H9 (cell line): Measurements from ENCODE around the gene GGCT. TPM values are rescaled to one million over a fixed set of nuclear protein-coding genes. Genes with fewer than 3 reads are reported as not detected.

ENCODE experiments used
- DNase-seq: peaks from one replicate; pipeline ENCODE4 v3.0.0-alpha.2; 2017
- H2AFZ ChIP-seq: one replicate; pipeline ENCODE4 v1.6.1; 2013; ENCODE audit warnings: mild to moderate bottlenecking, low read length, control low read depth, moderate library complexity
- H2AK5ac ChIP-seq: 2 replicates; pipeline ENCODE4 v1.6.1; 2013; ENCODE audit warnings: low read length, control low read depth, mixed read lengths; ENCODE audit not compliant: insufficient read length
- H2BK120ac ChIP-seq: one replicate; pipeline ENCODE4 v1.6.1; 2013; ENCODE audit warnings: low read depth, mild to moderate bottlenecking, low read length, control low read depth, inconsistent platforms; ENCODE audit not compliant: poor library complexity, severe bottlenecking
- H2BK12ac ChIP-seq: 2 replicates; pipeline ENCODE4 v1.6.1; 2013; ENCODE audit warnings: low read length, control low read depth, mixed read lengths, low read depth; ENCODE audit not compliant: insufficient read length
- H2BK15ac ChIP-seq: 2 replicates; pipeline ENCODE4 v1.6.1; 2013; ENCODE audit warnings: low read depth, low read length, control low read depth
- H2BK20ac ChIP-seq: one replicate; pipeline ENCODE4 v1.6.1; 2013; ENCODE audit warnings: low read depth, mild to moderate bottlenecking, low read length, control low read depth, inconsistent platforms; ENCODE audit not compliant: poor library complexity, severe bottlenecking
- H2BK5ac ChIP-seq: 2 replicates; pipeline ENCODE4 v1.6.1; 2013; ENCODE audit warnings: low read length, control low read depth, mixed read lengths; ENCODE audit not compliant: insufficient read length
- H3K14ac ChIP-seq: 2 replicates; pipeline ENCODE4 v1.6.1; 2013; ENCODE audit warnings: low read length, control low read depth; ENCODE audit not compliant: insufficient read depth
- H3K18ac ChIP-seq: 2 replicates; pipeline ENCODE4 v1.6.1; 2013; ENCODE audit warnings: low read depth, mild to moderate bottlenecking, mixed read lengths, low read length, control low read depth; ENCODE audit not compliant: insufficient read length
- H3K23ac ChIP-seq: 2 replicates; pipeline ENCODE4 v1.6.1; 2013; ENCODE audit warnings: low read length, control low read depth, mixed read lengths, low read depth; ENCODE audit not compliant: insufficient read length
- H3K23me2 ChIP-seq: 2 replicates; pipeline ENCODE4 v1.6.1; 2013; ENCODE audit warnings: low read depth, mild to moderate bottlenecking, mixed read lengths, low read length, control low read depth; ENCODE audit not compliant: insufficient read length, poor library complexity, severe bottlenecking
- H3K27ac ChIP-seq: 2 replicates; pipeline ENCODE4 v1.5.1; 2013; ENCODE audit warnings: low read length, control low read depth, mixed read lengths, low read depth; ENCODE audit not compliant: insufficient read length
- H3K27me3 ChIP-seq: 2 replicates; pipeline ENCODE4 v1.6.1; 2013; ENCODE audit warnings: low read length, control low read depth, inconsistent platforms; ENCODE audit not compliant: insufficient read depth
- H3K4ac ChIP-seq: 2 replicates; pipeline ENCODE4 v1.6.1; 2013; ENCODE audit warnings: low read depth, mild to moderate bottlenecking, control low read depth, inconsistent platforms, low read length, moderate library complexity
- H3K4me1 ChIP-seq: 2 replicates; pipeline ENCODE4 v1.6.1; 2013; ENCODE audit warnings: low read length, control low read depth, inconsistent platforms; ENCODE audit not compliant: insufficient read depth
- H3K4me2 ChIP-seq: 2 replicates; pipeline ENCODE4 v1.6.1; 2013; ENCODE audit warnings: low read length, control low read depth, mixed read lengths; ENCODE audit not compliant: insufficient read length, insufficient read depth
- H3K56ac ChIP-seq: 2 replicates; pipeline ENCODE4 v1.6.1; 2013; ENCODE audit warnings: low read depth, mild to moderate bottlenecking, mixed read lengths, low read length, control low read depth; ENCODE audit not compliant: insufficient read length
- H3K79me1 ChIP-seq: 2 replicates; pipeline ENCODE4 v1.6.1; 2013; ENCODE audit warnings: low read depth, mild to moderate bottlenecking, moderate library complexity, low read length, control low read depth, inconsistent platforms; ENCODE audit not compliant: insufficient read depth, poor library complexity, severe bottlenecking
- H3K79me2 ChIP-seq: 2 replicates; pipeline ENCODE4 v1.6.1; 2013; ENCODE audit warnings: low read length, control low read depth, inconsistent platforms; ENCODE audit not compliant: insufficient read depth
- H3K9ac ChIP-seq: 2 replicates; pipeline ENCODE4 v1.6.1; 2013; ENCODE audit warnings: low read length, control low read depth, mixed read lengths; ENCODE audit not compliant: insufficient read length; ENCODE audit errors: extremely low read depth
- H3K9me3 ChIP-seq: one replicate; pipeline ENCODE4 v1.6.1; 2013; ENCODE audit warnings: low read depth, low read length, inconsistent platforms; ENCODE audit not compliant: control insufficient read depth
- H3T11ph ChIP-seq: one replicate; pipeline ENCODE4 v1.6.1; 2013; ENCODE audit warnings: mild to moderate bottlenecking, low read length, control low read depth, inconsistent platforms
- H4K20me1 ChIP-seq: one replicate; pipeline ENCODE4 v1.6.1; 2013; ENCODE audit not compliant: control insufficient read depth, insufficient read length, insufficient read depth
- H4K5ac ChIP-seq: 2 replicates; pipeline ENCODE4 v1.6.1; 2013; ENCODE audit warnings: low read depth, mild to moderate bottlenecking, mixed read lengths, low read length, control low read depth; ENCODE audit not compliant: insufficient read length
- H4K8ac ChIP-seq: replicated peaks from 2 replicates; pipeline ENCODE4 v1.6.1; 2013; ENCODE audit warnings: low read length, control low read depth, mixed read lengths, low read depth; ENCODE audit not compliant: insufficient read length
- H4K91ac ChIP-seq: 2 replicates; pipeline ENCODE4 v1.6.1; 2013; ENCODE audit warnings: low read depth, mild to moderate bottlenecking, moderate library complexity, mixed read lengths, low read length, control low read depth; ENCODE audit not compliant: insufficient read length
- H3K27ac Mint-ChIP-seq, 3 experiments: 2 replicates in 2 of 3; 3 replicates in 1 of 3; pipeline ENCODE4 v1.8.0; 2020 to 2021; ENCODE audit warnings: mixed read lengths in 3 of 3, mild to moderate bottlenecking in 1 of 3, moderate library complexity in 1 of 3
- H3K27me3 Mint-ChIP-seq: 2 replicates; pipeline ENCODE4 v1.8.0; 2021; ENCODE audit warnings: low read depth, mild to moderate bottlenecking, moderate library complexity, mixed read lengths
- H3K36me3 Mint-ChIP-seq, 3 experiments: 2 replicates in 2 of 3; 3 replicates in 1 of 3; pipeline ENCODE4 v1.8.0; 2020 to 2021; ENCODE audit warnings: low read depth in 3 of 3, mixed read lengths in 3 of 3; ENCODE audit not compliant: insufficient read depth in 1 of 3
- H3K4me1 Mint-ChIP-seq, 2 experiments: 2 replicates each; pipeline ENCODE4 v1.8.0; 2020; ENCODE audit warnings: mixed read lengths in 2 of 2
- H3K4me3 Mint-ChIP-seq, 2 experiments: 2 replicates in 1 of 2; 3 replicates in 1 of 2; pipeline ENCODE4 v1.8.0; 2020 to 2021; ENCODE audit warnings: mild to moderate bottlenecking in 2 of 2, mixed read lengths in 2 of 2, moderate library complexity in 1 of 2
- H3K9me3 Mint-ChIP-seq, 2 experiments: 2 replicates in 1 of 2; 3 replicates in 1 of 2; pipeline ENCODE4 v1.8.0; 2020; ENCODE audit warnings: mild to moderate bottlenecking in 2 of 2, mixed read lengths in 2 of 2, moderate library complexity in 1 of 2
- total RNA-seq: library from RNA; stranded (reverse); gene quantifications from 2 replicates; pipeline ENCODE4 v1.2.1, GENCODE V29; 2021
- TF ChIP-seq, protein P1 (sequence below): fragments of 200-600 bp; sonication (generic); conservative IDR thresholded peaks from 3 replicates; pipeline ENCODE4 v1.8.0; 2021; ENCODE audit warnings: antibody characterized with exemption, mild to moderate bottlenecking

Gene GGCT
- total RNA-seq, 1 experiment from 2014 or later: 84.9 TPM

DNA sequence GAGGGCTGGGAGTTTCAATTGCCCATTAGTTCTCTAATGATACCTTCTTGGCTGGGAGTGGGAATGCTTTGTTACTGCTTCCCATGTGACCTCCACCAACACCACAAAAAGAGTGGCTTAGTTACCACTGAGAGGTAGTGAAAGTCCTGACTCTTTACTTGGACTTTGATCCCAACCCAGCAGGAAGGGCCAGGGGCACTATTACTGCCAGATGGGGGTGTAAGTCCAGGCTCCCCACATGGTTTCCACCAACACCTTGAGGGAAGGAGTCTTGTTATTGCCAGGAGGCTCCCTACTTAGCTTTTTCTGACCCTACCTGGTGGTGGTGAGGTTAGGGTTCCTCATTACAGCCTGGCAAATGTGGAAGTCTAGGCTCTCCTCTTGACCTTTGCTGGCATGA lies 11.4 kb downstream of the GGCT start:
- no peak overlapping the region for H3K56ac ChIP-seq
- no peak overlapping the region for H2BK15ac ChIP-seq
- no peak overlapping the region for H2BK12ac ChIP-seq
- H2BK120ac ChIP-seq: no peak overlapping the region
- H3K79me1 ChIP-seq: no peaks in the 10 kb centered on the region
- Mint-ChIP-seq H3K27me3 (peaks cover 11% of the 10 kb centered on the region; the same call in 1 of the 2 replicates), H3K9me3 (peaks cover 40 to 60% of the 10 kb centered on the region in 2 experiments), H3K36me3 (peaks cover 47 to 65% (median 51%) of the 10 kb centered on the region in 3 experiments), H3K4me1 (no peaks in the 10 kb centered on the region), H3K4me3 (no peak overlapping the region), H3K27ac (no peak overlapping the region)
- no peaks in the 10 kb centered on the region for H3K9me3 ChIP-seq
- TF ChIP-seq, protein P1, sequence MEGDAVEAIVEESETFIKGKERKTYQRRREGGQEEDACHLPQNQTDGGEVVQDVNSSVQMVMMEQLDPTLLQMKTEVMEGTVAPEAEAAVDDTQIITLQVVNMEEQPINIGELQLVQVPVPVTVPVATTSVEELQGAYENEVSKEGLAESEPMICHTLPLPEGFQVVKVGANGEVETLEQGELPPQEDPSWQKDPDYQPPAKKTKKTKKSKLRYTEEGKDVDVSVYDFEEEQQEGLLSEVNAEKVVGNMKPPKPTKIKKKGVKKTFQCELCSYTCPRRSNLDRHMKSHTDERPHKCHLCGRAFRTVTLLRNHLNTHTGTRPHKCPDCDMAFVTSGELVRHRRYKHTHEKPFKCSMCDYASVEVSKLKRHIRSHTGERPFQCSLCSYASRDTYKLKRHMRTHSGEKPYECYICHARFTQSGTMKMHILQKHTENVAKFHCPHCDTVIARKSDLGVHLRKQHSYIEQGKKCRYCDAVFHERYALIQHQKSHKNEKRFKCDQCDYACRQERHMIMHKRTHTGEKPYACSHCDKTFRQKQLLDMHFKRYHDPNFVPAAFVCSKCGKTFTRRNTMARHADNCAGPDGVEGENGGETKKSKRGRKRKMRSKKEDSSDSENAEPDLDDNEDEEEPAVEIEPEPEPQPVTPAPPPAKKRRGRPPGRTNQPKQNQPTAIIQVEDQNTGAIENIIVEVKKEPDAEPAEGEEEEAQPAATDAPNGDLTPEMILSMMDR: no peak
- H3K9ac ChIP-seq: no peak overlapping the region
- no peak overlapping the region for H3K23ac ChIP-seq
- no peak overlapping the region for H3K4ac ChIP-seq
- H3K27me3 ChIP-seq: no peaks in the 10 kb centered on the region
- no peak for DNase-seq
- no peak overlapping the region for H4K91ac ChIP-seq
- no peak overlapping the region for H3T11ph ChIP-seq
- no peak overlapping the region for H3K27ac ChIP-seq
- H3K79me2 ChIP-seq: no peaks in the 10 kb centered on the region
- no peaks in the 10 kb centered on the region for H4K20me1 ChIP-seq
- no peak overlapping the region for H3K18ac ChIP-seq
- no peak overlapping the region for H3K4me2 ChIP-seq
- no peak overlapping the region for H2BK20ac ChIP-seq
- H2AK5ac ChIP-seq: no peak overlapping the region
- no peak overlapping the region for H2BK5ac ChIP-seq
- H3K14ac ChIP-seq: no peak overlapping the region
- no peak overlapping the region for H4K5ac ChIP-seq
- no peaks in the 10 kb centered on the region for H3K4me1 ChIP-seq
- no peak overlapping the region for H4K8ac ChIP-seq
- no peaks in the 10 kb centered on the region for H3K23me2 ChIP-seq
- H2AFZ ChIP-seq: no peak overlapping the region
